Inflammatory macrophage treated with lipopolysaccharide for 1 hour (primary cell): Measurements from ENCODE around the gene FAM193A.
A peak's percentile ranks its signal among the peaks of the same experiment; 100 is the strongest.
"Not testable (repeated sequence)": the region's sequence is repeated elsewhere in the genome, so short reads cannot be mapped to it uniquely, and the experiment has no call there.

ENCODE experiments used
- DNase-seq, 2 donors: peaks; one replicate each; pipeline ENCODE4 v3.0.0-alpha.2; 2020 to 2022

FAM193A gene

GRCh38 chr4:2515830-2516550, 20.5 kb upstream of the FAM193A start:
- DNase-seq = no peak

- no peak for DNase-seq
Measured at GRCh38 chr4:2516635-2517034, 19.8 kb upstream of the FAM193A start.

- no peak for DNase-seq
Measured at GRCh38 chr4:2526559-2526958, 9.9 kb upstream of the FAM193A start.

GRCh38 chr4:2534904-2535375, 1.5 kb upstream of the FAM193A start:
- DNase-seq = peak in 1 of 2 donors; percentile 5

GRCh38 chr4:2535376-2536192, 863 bp upstream of the FAM193A start:
- DNase-seq = peak; percentile 63 to 65

- peak; percentile 13 to 17 for DNase-seq
Measured at GRCh38 chr4:2537011-2537830, 774 bp downstream of the FAM193A start.

- DNase-seq = not testable (repeated sequence)
Measured at GRCh38 chr4:2543580-2544191, 7.2 kb downstream of the FAM193A start.

GRCh38 chr4:2545321-2546013, 9.0 kb downstream of the FAM193A start:
- no peak for DNase-seq

GRCh38 chr4:2546286-2546823, 9.9 kb downstream of the FAM193A start:
- no peak for DNase-seq

GRCh38 chr4:2546961-2547691, 10.7 kb downstream of the FAM193A start:
- not testable (repeated sequence) for DNase-seq

GRCh38 chr4:2551118-2551517, 14.7 kb downstream of the FAM193A start:
- no peak for DNase-seq

GRCh38 chr4:2552806-2553205, 16.4 kb downstream of the FAM193A start:
- no peak for DNase-seq

- DNase-seq = no peak
Measured at GRCh38 chr4:2558301-2558700, 21.9 kb downstream of the FAM193A start.

- no peak for DNase-seq
Measured at GRCh38 chr4:2560167-2560566, 23.7 kb downstream of the FAM193A start.

GRCh38 chr4:2565533-2565932, 29.1 kb downstream of the FAM193A start:
- no peak for DNase-seq

GRCh38 chr4:2570036-2570435, 33.6 kb downstream of the FAM193A start:
- no peak for DNase-seq

- DNase-seq = peak; percentile 24 to 40
Measured at GRCh38 chr4:2570551-2571222, 34.2 kb downstream of the FAM193A start.

GRCh38 chr4:2572076-2572475, 35.6 kb downstream of the FAM193A start:
- DNase-seq = no peak

- peak in 1 of 2 donors; percentile 16 for DNase-seq
Measured at GRCh38 chr4:2572866-2573265, 36.4 kb downstream of the FAM193A start.

GRCh38 chr4:2574009-2574408, 37.6 kb downstream of the FAM193A start:
- peak in 1 of 2 donors; percentile 25 for DNase-seq
